AG04450 (cell line): ENCODE results near the gene WWC2. TPM values are rescaled to one million over a fixed set of nuclear protein-coding genes. Genes with fewer than 3 reads are reported as not detected.

Experiments used
- CTCF ChIA-PET: fragments of 300-600, 350-600 bp; formaldehyde crosslinking; extraction: SDS; loops from one replicate; lab custom pipeline; 2022; ENCODE audit warnings: antibody characterized with exemption, inconsistent platforms; lab: Charles Lee
- POLR2A ChIA-PET: fragments of 350-600 bp; formaldehyde crosslinking; extraction: SDS; loops from one replicate; lab custom pipeline; 2021; ENCODE audit warnings: antibody characterized with exemption, inconsistent platforms; lab: Yijun Ruan, JAX
- DNase-seq: peaks from one replicate; pipeline ENCODE4 v3.0.0-alpha.2; 2011; ENCODE audit warnings: low read depth, low spot score
- H3K27ac ChIP-seq: one replicate; pipeline ENCODE4 v1.5.1; 2012; ENCODE audit warnings: low read depth, low read length, control low read depth
- H3K27me3 ChIP-seq: one replicate; pipeline ENCODE4 v1.6.0; 2012; ENCODE audit warnings: low read length; ENCODE audit not compliant: control insufficient read depth, insufficient read depth
- H3K4me3 ChIP-seq: 2 replicates; pipeline ENCODE4 v1.5.1; 2011; ENCODE audit warnings: mild to moderate bottlenecking, low read depth, low read length, control low read depth
- H3K9me3 ChIP-seq: 2 replicates; pipeline ENCODE4 v1.5.1; 2012; ENCODE audit warnings: low read length; ENCODE audit not compliant: control insufficient read depth, insufficient read depth
- polyA plus RNA-seq: library from polyadenylated mRNA; depleted of rRNA; stranded (reverse); fragments of >200 nt; gene quantifications from 2 replicates; pipeline ENCODE4 v1.2.3, GENCODE V29; 2011
- TF ChIP-seq, protein P1 (sequence below): IDR thresholded peaks from 2 replicates; pipeline ENCODE4 v1.5.1; 2011; ENCODE audit warnings: low read depth, low read length, control low read depth, inconsistent platforms

The WWC2 gene
- polyA plus RNA-seq, 1 experiment: 43.6 TPM

DNA sequence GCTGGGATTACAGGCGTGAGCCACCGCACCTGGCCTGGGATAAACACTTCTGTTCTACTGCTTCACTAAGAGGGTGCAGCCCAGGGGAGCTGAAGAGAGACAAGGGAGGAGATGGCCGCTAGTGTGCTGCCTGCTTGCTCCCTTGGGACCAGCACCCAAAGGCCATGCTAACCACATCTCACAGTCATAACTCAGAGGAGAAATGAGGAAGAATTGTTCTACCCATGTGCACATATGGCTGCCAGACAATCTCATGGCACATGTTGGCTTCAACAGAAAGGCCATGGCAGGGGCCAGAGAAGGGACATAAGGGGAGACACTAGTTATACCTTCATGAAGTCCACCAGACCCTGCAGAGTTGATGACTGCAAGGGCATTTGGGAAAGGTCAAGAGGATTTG lies 198.6 kb downstream of the WWC2 start:
- no peak overlapping the region for H3K4me3 ChIP-seq
- no peak overlapping the region for H3K27ac ChIP-seq
- TF ChIP-seq, protein P1, sequence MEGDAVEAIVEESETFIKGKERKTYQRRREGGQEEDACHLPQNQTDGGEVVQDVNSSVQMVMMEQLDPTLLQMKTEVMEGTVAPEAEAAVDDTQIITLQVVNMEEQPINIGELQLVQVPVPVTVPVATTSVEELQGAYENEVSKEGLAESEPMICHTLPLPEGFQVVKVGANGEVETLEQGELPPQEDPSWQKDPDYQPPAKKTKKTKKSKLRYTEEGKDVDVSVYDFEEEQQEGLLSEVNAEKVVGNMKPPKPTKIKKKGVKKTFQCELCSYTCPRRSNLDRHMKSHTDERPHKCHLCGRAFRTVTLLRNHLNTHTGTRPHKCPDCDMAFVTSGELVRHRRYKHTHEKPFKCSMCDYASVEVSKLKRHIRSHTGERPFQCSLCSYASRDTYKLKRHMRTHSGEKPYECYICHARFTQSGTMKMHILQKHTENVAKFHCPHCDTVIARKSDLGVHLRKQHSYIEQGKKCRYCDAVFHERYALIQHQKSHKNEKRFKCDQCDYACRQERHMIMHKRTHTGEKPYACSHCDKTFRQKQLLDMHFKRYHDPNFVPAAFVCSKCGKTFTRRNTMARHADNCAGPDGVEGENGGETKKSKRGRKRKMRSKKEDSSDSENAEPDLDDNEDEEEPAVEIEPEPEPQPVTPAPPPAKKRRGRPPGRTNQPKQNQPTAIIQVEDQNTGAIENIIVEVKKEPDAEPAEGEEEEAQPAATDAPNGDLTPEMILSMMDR: no peak
- no peaks in the 10 kb centered on the region for H3K27me3 ChIP-seq
- H3K9me3 ChIP-seq: no peaks in the 10 kb centered on the region
- CTCF ChIA-PET: interaction anchor here (0.6 kb wide), 1 partner anchor 41 kb away, joined by 3 read pairs; no protein-coding TSS in a partner anchor
- POLR2A ChIA-PET: no interaction called here
- no peak for DNase-seq

DNA sequence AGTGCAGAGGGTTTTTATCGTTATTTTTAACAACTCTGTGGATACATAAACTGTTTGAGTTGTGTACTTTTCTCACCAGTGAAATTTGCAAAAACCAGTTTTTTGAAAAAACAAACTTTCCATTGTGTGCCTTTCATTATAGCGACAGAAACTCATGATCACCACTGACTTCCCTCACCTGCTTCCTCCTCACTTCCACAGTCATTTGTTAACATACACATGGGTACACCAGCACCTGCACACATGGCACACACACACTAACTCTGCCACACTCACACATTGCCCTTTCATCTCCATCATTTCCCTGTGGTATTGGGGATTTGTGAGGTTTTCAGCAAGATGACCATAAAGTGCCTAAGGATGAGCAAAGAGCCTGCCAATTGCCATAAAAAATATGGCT lies 200.4 kb downstream of the WWC2 start:
- CTCF ChIA-PET: interaction anchor here (0.5 kb wide), 1 partner anchor 99 kb away, joined by 3 read pairs; no protein-coding TSS in a partner anchor

DNA sequence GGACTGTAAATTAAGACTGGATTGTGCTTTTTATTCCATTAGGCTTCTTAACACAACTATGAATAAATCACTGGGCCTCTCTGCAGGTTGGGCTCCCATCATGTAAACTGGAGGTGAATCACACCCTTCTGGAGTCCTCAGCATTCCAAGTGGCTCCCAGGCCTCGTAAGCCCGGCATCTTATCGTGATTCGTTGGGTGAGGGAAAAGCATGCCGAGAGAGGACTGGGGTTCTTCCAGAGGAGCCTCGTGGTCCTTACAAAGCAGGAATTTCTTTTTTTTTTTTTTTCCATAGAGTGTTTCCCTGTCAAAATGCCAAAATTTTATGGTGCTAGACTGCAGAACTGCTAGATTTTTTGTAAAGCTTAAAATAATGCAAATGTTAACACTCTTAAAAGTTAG lies 201.0 kb downstream of the WWC2 start:
- peak; percentile 27 for DNase-seq
- peaks cover 2% of the 10 kb centered on the region; the same call in 1 of the 2 replicates for H3K9me3 ChIP-seq
- ChIA-PET POLR2A (no interaction called here), CTCF (no interaction called here)
- no peak overlapping the region for H3K4me3 ChIP-seq
- H3K27ac ChIP-seq: no peak overlapping the region
- no peaks in the 10 kb centered on the region for H3K27me3 ChIP-seq
- TF ChIP-seq, protein P1: no peak

More for the DNA sequence above, 200.4 kb downstream of the WWC2 start:
- Histone ChIP-seq H3K9me3 (peaks cover under 1% of the 10 kb centered on the region; the same call in 1 of the 2 replicates), H3K27me3 (no peaks in the 10 kb centered on the region), H3K4me3 (no peak overlapping the region), H3K27ac (no peak overlapping the region)
- TF ChIP-seq, protein P1: no peak
- DNase-seq: no peak
- POLR2A ChIA-PET: no interaction called here

DNA sequence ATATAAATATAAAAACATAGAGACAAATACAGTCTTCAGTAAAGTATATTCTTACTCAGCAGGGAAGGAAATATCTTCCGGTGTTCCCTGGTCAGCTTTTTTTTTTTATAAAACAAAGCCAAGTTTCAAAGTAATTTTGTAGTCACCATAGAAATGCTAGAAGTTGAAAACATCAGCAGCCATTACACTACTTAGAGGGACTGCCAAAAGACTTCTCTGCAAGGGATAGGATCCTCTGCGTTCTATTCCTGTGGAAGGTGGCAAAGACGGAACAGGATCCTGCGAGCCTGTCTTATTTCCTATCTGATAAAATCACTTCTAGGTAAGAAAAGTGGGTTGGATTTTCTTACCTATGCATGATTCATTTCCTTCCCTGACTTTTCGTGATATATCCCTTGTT lies 201.6 kb downstream of the WWC2 start:
- Histone ChIP-seq H3K27ac (no peak overlapping the region), H3K9me3 (peaks cover 2% of the 10 kb centered on the region; the same call in 1 of the 2 replicates), H3K4me3 (no peak overlapping the region), H3K27me3 (no peaks in the 10 kb centered on the region)
- TF ChIP-seq, protein P1: no peak
- CTCF ChIA-PET: no interaction called here
- DNase-seq: no peak
- POLR2A ChIA-PET: no interaction called here

DNA sequence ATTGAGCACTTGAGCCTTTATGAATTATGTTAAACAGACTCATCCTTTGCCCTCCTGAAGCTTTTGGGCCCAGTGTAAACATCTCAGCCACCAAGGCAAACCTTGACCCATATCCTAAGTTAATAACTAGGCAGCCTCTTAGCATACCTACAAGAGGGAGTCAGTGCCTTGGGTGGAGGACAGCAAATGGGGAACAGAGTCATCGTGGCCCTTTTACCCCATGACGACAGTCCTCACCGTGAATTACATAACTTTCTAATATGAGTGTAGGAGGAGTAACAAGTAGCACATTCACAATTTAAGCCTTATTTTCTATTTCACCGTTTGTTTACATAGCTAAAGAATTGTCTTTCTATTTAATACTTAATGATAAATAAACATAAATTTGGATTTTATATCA lies 204.2 kb downstream of the WWC2 start:
- Histone ChIP-seq H3K27ac (no peak overlapping the region), H3K4me3 (no peak overlapping the region), H3K27me3 (no peaks in the 10 kb centered on the region), H3K9me3 (peaks cover 2% of the 10 kb centered on the region; the same call in 1 of the 2 replicates)
- CTCF ChIA-PET: interaction anchor here (1.1 kb wide), 1 partner anchor 365 kb away, joined by 7 read pairs; no protein-coding TSS in a partner anchor
- POLR2A ChIA-PET: no interaction called here
- TF ChIP-seq, protein P1: no peak
- DNase-seq: no peak
